Peyer's patch (tissue), 4 donors: ENCODE results near the gene DET1.
"Not testable (repeated sequence)": the region's sequence is repeated elsewhere in the genome, so short reads cannot be mapped to it uniquely, and the experiment has no call there.

Experiments
- CTCF ChIP-seq, 6 experiments: fragments of 450-650 bp in 4 of 6; fragments of 200-600 bp in 2 of 6; sonication (generic) in 1 of 6; IDR thresholded peaks; one replicate each; pipeline ENCODE4 v1.5.1; 2017 to 2019; ENCODE audit warnings: antibody characterized with exemption in 6 of 6, mild to moderate bottlenecking in 3 of 6, moderate library complexity in 1 of 6
- POLR2A ChIP-seq, 2 donors: fragments of 450-650 bp; IDR thresholded peaks; one replicate each; pipeline ENCODE4 v1.5.1; 2017; ENCODE audit warnings: antibody characterized with exemption in 2 of 2, mild to moderate bottlenecking in 2 of 2, moderate library complexity in 2 of 2

GRCh38 chr15:88559565-88559964 lies 13.1 kb upstream of the DET1 start:
- not testable (repeated sequence) for TF ChIP-seq CTCF, POLR2A (IDR thresholded peaks at IDR 0.05)
